GM18520 (cell line): ENCODE results near the gene IGFBP1.

Source experiments
- ATAC-seq: cut with Tn5 transposase; IDR thresholded peaks from one replicate; pipeline ENCODE4 v1.9.1; 2021; ENCODE audit not compliant: unreplicated experiment

IGFBP1 gene

DNA sequence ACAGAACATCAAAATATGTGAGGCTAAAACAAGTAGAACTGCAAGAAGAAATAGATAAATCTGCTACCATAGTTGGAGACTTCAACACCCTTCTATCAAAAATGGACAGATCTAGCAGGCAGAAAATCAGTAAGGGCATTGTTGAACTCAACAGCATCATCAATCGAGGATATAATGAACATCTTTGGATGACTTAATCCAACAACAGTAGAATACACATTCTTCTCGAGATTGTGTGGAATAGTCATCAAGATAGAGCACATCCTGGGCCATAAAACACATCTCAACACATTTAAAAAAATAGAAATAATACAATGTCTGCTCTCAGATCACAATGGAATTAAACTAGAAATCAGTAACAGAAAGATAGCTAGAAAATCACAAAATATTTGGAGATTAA, 9.9 kb downstream of the IGFBP1 start:
- ATAC-seq: no peak

DNA sequence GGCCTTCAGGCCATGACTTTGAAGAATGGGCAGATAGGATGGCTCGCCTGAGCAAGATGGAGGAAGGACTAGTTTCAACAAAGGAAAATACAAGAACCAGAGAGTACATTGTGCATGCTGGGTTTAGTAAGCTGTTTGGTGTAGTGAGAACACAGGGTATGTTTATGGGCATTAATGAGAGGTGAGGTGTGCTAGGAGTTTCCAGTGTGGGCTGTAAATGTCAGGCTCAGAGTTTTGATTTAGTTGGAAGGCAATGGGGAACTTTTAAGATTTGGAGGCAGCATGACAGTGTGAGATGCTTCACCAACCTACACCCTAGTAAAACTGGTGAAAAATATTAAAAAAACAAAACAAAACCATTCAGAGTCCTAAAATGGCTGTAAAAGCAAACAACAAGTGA, 13.3 kb downstream of the IGFBP1 start:
- no peak for ATAC-seq

DNA sequence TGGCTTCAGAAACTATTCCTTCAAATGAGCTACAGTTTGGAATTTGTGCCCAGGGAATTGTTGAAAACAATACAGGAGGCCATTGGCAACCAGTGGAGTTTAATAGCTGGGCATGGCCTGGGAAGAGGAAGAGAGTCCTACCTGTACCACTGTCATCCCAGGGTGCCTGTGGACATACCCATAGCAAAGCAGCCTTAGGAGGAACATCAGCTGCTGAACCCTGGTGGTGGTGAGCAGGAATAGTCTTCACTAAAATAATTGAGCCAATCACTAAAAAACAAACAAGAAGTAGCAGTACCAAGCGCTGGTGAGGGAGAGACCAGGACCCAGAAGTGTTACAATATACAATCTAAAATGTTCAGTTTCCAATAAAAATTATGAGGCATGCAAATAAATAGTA, 14.5 kb downstream of the IGFBP1 start:
- ATAC-seq: no peak

DNA sequence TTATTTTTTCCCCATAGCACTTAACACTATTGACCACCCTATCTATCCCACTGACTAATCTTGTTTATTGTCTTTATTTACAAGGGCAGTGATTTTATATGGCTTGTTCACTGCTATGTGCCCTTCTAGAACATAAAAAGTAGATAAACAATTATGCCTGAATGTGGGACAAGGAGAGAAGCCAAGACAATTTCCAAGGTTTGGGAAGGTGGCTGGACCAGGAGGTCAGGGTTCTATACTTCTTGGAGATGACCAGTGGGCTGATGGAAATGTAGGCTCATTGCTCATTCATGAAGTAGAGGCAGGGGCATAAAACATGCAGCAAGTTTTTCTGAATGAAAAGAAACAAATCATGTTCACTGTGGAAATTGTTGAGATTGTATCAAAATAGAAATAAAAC, 21.3 kb downstream of the IGFBP1 start:
- ATAC-seq: no peak

DNA sequence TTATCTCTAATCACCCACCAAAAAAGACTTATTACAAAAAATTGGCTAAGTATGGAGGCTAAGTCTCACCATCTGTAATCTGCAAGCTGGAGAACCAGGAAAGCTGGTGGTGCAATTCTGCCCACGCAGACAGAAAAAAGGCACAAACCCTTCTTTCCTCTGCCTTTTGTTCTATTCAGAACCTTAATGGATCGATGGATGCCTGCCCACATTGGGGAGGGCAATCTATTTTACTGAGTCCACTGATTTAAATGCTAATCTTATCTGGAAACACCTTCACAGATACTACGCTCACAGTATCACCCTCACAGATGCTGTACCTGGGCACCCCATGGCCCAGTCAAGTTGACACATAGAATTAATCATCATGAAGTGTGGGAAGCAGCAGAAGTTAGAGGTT, 22.6 kb downstream of the IGFBP1 start:
- no peak for ATAC-seq

DNA sequence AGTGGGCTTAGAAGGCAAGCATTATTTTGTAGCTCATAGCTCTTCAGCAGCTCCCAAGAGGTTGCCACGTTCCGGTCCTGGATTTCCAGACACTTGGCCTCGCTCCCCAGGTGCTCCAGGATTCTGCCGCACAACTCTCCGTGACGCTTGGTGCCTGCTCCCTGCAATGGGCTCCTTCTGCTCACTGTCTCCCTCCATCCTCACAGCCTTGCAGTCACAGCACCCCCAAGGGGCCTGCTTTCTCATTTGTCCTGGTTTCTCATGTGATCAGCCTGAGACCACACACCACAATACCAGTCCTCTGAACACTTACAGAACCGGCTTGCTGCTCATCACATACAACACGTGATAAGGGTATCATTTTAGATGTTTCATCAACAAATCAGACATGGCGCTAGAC, 23.0 kb downstream of the IGFBP1 start:
- ATAC-seq: no peak

DNA sequence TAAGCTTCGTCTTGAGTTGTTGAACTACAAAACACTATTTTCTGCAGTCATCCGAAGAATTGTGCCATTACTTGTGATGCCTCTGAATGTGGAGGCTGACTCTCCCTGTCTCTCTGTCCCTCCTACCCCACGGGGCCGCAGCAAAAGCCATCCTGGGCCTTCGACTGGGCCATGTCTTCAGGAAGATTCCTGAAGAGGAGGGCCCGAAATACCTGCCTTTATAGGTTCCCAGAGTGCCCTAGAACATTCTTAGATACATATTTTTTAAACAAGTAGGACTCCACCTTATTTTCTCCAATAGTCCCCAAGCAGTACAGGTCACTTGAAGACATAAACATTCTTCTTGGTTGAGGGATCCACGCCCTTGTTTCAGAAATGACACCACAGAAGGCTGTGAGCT, 24.7 kb downstream of the IGFBP1 start:
- no peak for ATAC-seq

DNA sequence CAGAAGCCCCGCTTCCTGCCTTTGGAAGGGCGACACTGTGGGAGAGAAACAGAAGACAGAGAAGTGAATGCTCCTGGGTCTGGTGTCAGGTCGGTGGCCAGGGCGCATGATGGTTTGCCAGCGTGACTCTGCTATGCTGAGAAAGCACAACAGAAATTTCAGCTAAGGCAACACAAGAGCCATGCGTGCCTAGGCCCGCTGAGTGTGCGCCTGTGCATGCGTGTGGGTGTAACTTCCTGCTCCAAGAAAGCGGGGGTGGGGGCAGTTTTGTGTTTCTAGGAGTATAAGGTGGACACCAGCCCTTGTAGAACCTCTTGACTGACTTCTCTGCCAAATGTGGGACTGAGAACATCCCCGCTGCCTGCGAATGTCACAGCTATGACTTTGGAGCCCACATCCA, 26.6 kb downstream of the IGFBP1 start:
- no peak for ATAC-seq

DNA sequence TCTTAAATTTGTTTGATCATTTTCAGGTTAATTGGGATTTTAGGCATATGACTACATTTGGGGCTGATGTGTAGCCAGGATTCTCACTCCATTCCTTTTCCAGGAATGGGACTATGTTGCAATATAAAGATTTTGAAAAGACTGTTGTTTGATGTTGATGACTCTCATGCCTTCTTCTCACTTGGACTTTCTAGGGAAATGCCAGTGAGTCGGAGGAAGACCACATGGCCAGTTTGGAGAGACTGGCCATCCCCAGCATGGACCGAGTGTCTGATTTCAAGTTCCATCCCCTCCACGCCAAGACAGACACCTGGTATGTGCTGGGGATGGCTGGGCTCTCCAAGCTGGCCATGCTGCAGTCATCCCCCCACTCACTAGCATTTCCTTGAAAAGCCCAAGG, 27.3 kb downstream of the IGFBP1 start:
- ATAC-seq: no peak

DNA sequence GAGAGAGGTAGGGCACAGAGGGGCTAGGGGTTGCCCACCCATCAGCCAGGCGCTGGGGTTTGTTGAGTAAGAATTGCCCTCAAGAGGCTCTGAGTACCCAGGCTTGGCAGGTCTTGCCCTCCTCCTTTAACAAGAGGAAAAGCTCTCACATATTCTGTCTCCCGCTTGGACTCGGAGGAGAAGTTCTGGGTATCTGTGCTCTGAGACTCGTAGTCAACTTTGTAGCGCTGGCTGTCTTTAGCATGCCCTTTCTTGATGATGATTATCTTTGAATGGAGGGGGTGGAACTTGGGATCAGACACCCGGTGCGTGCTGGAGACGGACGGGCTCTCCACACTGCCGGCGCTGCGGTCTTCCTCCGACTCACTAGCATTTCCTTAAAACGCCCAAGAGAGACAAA, 28.8 kb downstream of the IGFBP1 start:
- no peak for ATAC-seq

DNA sequence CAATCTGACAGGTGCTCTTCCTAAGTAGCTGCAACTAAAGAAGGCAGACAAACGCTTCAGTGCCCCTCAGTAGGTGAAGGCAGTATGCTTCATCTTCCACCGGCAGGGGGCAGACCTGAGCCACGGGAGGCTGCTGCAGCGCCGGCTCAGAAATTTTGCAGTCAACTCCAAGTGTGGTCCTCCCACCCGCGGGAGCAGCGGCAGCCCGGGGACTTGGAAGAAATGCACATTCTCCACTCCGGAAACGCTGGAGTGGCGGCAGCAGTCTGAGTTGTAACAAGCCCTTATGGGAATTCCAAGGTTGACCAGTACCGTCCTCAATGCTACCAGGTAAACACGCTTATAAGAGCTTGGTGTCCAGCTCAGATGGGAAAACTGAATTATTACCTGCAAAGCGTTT, 29.4 kb downstream of the IGFBP1 start:
- ATAC-seq: peak; percentile 44

DNA sequence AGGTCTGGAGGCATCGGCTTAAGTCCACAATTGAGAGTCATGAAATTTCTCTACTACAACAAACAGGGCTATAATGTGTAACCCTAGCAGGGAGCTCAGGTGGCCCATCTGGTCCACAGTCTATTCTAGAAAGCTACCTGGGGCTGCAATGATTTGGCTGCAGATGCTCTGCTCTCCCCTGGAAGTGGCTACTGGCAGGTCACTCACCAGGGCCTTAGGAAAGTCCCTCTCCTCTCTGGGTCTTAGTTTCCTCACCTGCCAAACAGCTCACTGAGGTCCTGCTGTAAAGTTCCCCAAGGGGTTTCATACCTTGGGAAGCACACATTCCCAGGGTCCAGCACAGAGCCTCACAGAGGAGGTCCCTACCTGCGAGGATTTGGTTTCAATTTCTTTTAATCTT, 30.3 kb downstream of the IGFBP1 start:
- ATAC-seq: no peak

DNA sequence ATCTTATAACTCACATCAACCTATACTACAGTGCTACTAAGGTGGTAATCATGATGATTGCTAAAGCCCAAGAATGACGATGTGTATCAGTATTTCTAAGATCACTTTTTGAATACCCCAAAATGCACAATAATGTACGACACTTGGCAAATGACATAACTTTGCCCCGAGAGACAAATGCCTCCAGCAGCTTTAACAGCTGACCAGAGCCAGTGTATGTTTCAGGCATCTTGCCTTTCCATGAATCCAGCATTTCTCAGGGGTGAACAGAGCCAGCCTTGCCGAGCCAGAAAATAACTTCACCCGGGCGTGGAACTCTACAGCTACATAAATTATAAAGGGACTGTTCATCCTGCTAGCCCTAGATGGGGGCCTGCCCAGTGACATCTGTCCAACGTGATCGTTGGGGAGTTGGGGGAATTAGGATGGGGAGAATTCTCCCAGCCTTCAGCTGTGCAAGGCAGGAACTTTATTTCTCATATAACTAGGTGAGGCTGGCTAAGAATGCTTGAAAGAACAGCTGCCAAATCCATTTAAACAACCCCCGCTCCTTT, 31.0 kb downstream of the IGFBP1 start:
- ATAC-seq: no peak

DNA sequence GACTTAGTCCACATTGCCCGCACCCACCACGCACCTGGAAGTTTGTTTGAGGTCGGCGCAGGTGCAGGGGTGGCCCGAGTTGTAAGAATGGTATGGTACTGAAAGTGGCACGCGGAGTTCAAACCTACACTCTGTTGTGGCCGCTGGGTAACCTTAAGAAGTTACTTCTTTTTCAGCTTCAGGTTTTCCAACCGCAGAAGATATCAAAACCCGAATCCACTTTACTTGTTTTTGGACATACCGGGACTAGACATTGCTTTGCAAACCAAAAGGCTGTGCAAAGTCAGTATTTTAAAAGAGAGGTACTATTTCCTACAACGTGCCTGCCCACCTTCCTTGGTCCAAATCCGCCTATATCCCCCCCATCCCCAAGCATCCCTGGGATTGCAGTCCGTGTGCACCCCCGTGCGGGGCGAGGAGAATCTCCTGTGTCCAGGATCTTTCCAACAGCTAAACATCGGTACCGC, 31.7 kb downstream of the IGFBP1 start:
- no peak for ATAC-seq

DNA sequence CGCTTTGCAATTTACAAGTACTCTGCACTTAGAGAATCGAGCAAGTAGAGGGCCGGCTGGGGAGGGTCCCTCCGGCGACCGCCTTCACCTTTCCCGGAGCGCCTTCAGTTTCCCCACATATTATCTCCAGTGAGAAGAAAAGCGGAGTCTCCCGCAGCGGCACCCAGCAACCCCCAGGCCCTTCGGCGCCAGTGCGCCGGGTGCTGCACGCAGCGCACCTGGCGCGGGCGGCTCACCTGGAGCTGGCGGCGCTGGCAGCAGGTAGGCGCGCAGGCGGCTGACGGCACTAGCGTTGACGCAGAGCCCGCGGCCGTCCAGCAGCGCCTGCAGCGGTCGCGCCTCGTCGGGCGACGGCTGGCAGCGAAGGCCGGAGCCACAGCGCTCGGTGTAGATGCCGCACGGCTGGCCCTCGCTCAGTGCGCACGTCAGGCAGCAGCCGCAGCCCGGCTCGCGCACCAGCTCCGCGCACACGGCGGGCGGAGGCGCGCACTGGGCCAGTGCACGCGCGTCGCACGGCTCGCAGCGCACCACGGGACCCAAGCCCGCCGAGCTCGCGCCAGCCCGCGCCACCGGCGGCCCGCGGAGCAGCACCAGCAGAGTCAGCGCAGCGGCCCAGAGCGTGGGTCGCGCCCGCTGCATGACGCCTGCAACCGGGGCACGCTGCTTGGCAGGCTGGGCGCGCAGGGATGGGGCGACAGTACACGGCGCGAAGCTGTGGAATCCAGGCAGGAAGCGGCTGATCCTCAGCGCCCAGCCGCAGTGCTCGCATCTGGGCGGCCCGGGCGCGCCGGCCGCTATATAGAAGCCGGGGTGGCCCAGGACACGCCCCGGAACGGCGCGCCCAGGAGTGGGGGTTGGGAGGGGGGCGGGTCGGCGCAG, 32.5 kb downstream of the IGFBP1 start, which contains the start of gene IGFBP3:
IGFBP3 (minus strand) TSS at position 771 of the 879 bp plus-strand sequence; CDS start at position 639, 132 bp downstream.
- no peak for ATAC-seq

DNA sequence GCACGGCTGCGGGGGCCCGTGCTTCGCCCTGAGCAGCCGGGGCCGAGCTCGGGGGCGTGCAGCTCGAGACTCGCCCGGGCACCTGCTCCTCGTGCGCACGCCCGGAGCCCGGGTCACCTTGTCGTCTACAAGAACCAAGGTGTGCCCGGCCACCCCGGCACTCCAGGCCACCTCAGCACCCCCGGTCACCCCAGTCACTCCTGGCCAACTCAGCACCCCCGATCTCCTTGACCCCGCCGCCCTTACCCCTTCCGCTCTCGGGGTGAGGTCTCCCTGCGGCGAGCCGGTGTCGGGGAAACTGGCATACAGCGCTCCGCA, 33.1 kb downstream of the IGFBP1 start:
- no peak for ATAC-seq

DNA sequence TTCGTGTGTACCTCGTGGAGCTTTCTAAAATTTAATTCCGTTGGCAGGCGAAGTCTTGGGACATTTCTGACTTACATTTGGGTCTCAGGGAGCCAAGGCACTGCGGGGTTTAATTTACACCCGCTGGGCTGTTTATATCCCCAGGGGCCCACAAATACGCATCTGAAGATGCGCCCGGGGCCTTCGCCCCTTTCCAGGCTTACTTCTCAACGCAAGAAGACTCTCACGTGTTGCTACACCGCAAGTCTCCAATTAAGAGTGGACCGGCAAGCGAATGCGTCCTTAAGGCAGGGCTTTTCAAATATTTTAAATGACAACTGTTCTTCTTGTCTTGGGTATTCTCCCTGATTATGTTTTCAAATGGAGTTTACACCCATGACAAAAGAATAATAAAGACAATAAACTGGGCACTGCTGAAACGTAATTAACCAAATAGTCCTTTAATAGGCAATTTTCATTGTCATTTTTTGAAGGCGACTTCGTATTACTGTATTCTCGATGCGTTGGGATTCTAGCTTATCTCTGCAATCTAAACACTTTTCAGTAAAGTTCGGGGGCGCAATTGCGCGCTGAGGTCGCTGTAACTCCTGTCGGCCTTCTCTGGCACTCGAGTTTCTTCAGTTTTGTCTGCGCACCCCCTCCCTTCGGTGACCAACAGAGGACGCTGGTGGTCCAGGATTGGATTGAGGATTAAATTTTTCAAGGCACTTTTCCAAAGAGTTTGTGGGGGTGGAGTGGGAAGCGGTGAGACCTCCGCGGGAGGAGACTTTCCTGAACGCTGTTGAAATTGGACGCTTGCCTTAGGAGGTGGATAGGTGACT, 33.6 kb downstream of the IGFBP1 start:
- no peak for ATAC-seq

DNA sequence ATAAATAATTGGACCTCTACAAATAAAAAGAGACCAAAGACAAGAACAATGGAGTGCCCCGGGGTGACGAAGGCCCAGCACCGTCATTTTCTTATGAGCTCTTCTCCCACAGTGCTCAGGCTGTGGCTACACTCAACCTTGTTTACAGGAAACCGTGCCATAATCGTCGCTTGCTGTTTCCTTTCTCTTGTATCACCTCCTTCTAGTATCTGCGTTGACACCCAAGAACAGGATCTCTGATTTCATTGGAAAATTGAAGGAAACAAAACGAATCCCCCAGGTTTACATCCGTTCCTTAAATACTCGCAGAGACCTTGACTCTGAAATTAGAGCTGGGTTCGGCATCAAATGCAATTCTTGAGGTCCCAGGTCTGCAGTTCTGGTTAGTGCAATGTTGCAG, 34.5 kb downstream of the IGFBP1 start:
- ATAC-seq: no peak

DNA sequence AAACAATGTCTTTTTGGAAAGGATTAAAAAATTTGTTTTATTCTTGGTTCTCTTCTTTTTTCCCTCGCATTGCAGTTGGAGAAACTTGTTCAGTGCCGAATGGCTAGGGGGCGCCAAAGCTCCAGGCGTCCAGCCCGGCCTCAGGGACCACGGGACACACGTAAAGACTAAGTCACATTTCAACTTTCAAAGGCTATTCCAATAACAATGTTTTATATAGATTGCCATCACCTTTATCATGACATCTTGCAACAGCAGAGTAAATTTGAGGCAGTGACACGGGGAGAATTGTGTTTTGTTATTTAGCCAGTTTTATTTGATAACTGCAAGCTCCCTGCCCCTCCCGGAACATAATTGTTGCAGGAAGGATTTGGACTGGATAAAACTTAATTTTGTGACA, 35.0 kb downstream of the IGFBP1 start:
- ATAC-seq: no peak

DNA sequence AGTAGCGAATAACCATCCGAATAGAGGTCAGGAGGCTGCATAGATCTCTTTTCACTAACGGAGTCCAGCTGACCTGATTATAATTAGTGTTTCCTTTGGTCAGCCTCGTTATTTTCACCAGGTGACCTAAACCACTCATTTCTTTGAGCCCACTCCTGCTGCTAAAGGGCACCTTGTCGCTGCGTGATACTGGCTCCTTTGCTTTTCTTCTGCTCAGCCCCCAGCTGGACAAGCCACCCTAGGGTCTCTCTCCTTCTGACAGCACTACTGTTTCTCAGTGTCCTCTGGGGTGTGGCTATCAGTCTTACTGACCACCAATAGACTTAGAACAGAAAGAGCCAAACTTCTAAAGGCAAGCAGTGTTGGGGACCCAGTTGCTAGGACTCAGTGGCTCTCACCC, 35.5 kb downstream of the IGFBP1 start:
- no peak for ATAC-seq

DNA sequence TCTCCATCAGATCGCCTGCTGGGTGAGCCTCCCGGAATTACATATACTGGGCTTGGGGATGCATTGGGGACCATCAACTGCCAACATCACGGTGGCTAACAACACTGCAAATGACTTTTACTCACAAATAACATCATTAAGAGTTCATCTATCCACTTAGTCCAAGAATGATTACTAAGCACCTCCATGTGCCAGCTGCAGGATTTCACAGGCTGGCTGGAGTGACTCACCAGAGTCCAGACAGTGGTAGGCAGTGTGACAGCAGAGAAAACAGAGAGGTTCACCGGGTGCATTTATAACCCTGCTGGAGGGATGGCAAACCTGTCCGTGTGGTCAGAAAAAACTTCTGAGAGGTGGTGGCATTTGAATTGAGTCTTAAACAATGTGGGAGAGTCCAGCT, 36.0 kb downstream of the IGFBP1 start:
- ATAC-seq: no peak

DNA sequence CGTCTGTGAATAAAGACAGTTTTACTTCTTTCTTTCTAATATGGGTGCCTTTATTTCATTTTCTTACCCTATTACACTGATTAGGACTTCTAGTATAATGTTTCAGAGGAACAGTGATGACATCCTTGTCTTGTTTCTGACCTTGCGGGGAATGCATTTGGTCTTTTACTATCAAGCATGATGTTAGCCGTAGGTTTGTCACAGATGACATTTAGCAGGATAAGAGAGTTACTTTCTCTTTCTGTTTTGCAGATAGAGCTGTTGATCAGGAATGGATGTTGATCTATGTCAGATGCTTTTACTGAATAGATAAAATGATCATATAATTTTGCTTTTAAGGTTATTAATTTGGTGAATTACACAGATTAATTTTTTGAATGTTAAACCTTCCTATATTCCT, 39.4 kb downstream of the IGFBP1 start:
- no peak for ATAC-seq
